Nucleus accumbens (tissue), 56 donors: Measurements from ENCODE around the gene PCDH9.
"Not testable (repeated sequence)": the region's sequence is repeated elsewhere in the genome, so short reads cannot be mapped to it uniquely, and the experiment has no call there.

Experiments
- DNase-seq, 56 donors: peaks; one replicate each; lab custom pipeline; 2025; lab: John Stamatoyannopoulos, UW

PCDH9 gene

GRCh38 chr13:66940113-66940512 is 290.0 kb downstream of the PCDH9 start:
- DNase-seq, result no peak

- DNase-seq, result no peak
Observed at GRCh38 chr13:66937423-66937822, 292.7 kb downstream of the PCDH9 start.

GRCh38 chr13:66933994-66934393 is 296.1 kb downstream of the PCDH9 start:
- DNase-seq, result peak in 3 of 56 donors; percentile 6 to 57 (median 21)

GRCh38 chr13:66933527-66933926 is 296.6 kb downstream of the PCDH9 start:
- DNase-seq, result no peak

- no peak for DNase-seq
Observed at GRCh38 chr13:66927562-66927961, 302.6 kb downstream of the PCDH9 start.

- no peak for DNase-seq
Observed at GRCh38 chr13:66926851-66927524, 303.1 kb downstream of the PCDH9 start.

GRCh38 chr13:66926200-66926850 is 303.8 kb downstream of the PCDH9 start:
- no peak for DNase-seq

- no peak for DNase-seq
Observed at GRCh38 chr13:66922444-66922843, 307.7 kb downstream of the PCDH9 start.

- DNase-seq, result no peak
Observed at GRCh38 chr13:66921437-66921836, 308.7 kb downstream of the PCDH9 start.

GRCh38 chr13:66915596-66916185 is 314.4 kb downstream of the PCDH9 start:
- no peak for DNase-seq

GRCh38 chr13:66914155-66914554 is 316.0 kb downstream of the PCDH9 start:
- DNase-seq, result no peak

- DNase-seq, result no peak
Observed at GRCh38 chr13:66911411-66911939, 318.7 kb downstream of the PCDH9 start.

- DNase-seq, result no peak
Observed at GRCh38 chr13:66899955-66900354, 330.2 kb downstream of the PCDH9 start.

- DNase-seq, result no peak
Observed at GRCh38 chr13:66896933-66897332, 333.2 kb downstream of the PCDH9 start.

GRCh38 chr13:66895780-66896179 is 334.4 kb downstream of the PCDH9 start:
- DNase-seq, result peak in 2 of 56 donors; percentile 7 to 8

GRCh38 chr13:66895320-66895719 is 334.8 kb downstream of the PCDH9 start:
- no peak for DNase-seq

GRCh38 chr13:66888698-66889097 is 341.4 kb downstream of the PCDH9 start:
- DNase-seq, result no peak

- DNase-seq, result peak in 14 of 56 donors; percentile 1 to 37 (median 18)
Observed at GRCh38 chr13:66887088-66887487, 343.0 kb downstream of the PCDH9 start.

- peak in 48 of 56 donors; percentile 3 to 69 (median 38) for DNase-seq
Observed at GRCh38 chr13:66886264-66886663, 343.9 kb downstream of the PCDH9 start.

- not testable (repeated sequence) for DNase-seq
Observed at GRCh38 chr13:66881170-66881569, 349.0 kb downstream of the PCDH9 start.

GRCh38 chr13:66879988-66880387 is 350.1 kb downstream of the PCDH9 start:
- DNase-seq, result no peak

- DNase-seq, result no peak
Observed at GRCh38 chr13:66875264-66875663, 354.9 kb downstream of the PCDH9 start.
